Measurements from ENCODE around the gene PARN. TPM values are rescaled to one million over a fixed set of nuclear protein-coding genes. Genes with fewer than 3 reads are reported as not detected.

PARN gene
- total and polyA plus RNA-seq, 2 experiments from 2014 or later, result 32.5 to 61.3 TPM

- Histone ChIP-seq H3K4me1 (ENCODE audit: insufficient read depth) (no peaks in the 10 kb centered on the region), H3K9me2 (ENCODE audit: insufficient read depth) (no peaks in the 10 kb centered on the region), H3F3A (replicated peaks; ENCODE audit: low read depth) (no peaks in the 10 kb centered on the region), H3K4me2 (no peak overlapping the region), H2AFZ (no peak overlapping the region), H3K79me2 (replicated peaks; ENCODE audit: insufficient read depth) (peaks cover 4% of the 10 kb centered on the region; the same call in 1 of the 2 replicates), H4K20me1 (replicated peaks; ENCODE audit: insufficient read depth) (no peaks in the 10 kb centered on the region; the same call in 1 of the 2 replicates), H3K27me3 (ENCODE audit: insufficient read depth) (no peaks in the 10 kb centered on the region), H3K27ac (ENCODE audit: low read depth) (0 out of 2 replicates have a peak overlapping the region, but pooled peaks have one; percentile 39), H3K36me3 (ENCODE audit: insufficient read depth) (peaks cover 40% of the 10 kb centered on the region), H3K4me3 (no peak overlapping the region)
- peaks cover 2% of the 10 kb centered on the region for H3K27me3 Mint-ChIP-seq (ENCODE audit: insufficient read depth, low read depth, poor library complexity)
- no peak overlapping the region for H3K4me3 Mint-ChIP-seq
- H3K9me3 Mint-ChIP-seq, result no peaks in the 10 kb centered on the region
- no peaks in the 10 kb centered on the region for H3K4me1 Mint-ChIP-seq
- H3K27ac Mint-ChIP-seq, result no peak overlapping the region
- H3K36me3 Mint-ChIP-seq (ENCODE audit: low read depth), result peaks cover 63% of the 10 kb centered on the region
- TF ChIP-seq POLR2AphosphoS5 (IDR thresholded peaks at IDR 0.05; ENCODE audit: low read depth) (no peak), ZNF462 (CRISPR knock-in tag; IDR thresholded peaks at IDR 0.05) (no peak), EZH2 (IDR thresholded peaks at IDR 0.05; ENCODE audit: low read depth, unreplicated experiment) (no peak), NANOG (IDR thresholded peaks at IDR 0.05; ENCODE audit: borderline replicate concordance) (no peak), STAT1 (IDR thresholded peaks at IDR 0.05; ENCODE audit: unreplicated experiment) (no peak), CREB1 (CRISPR knock-in tag; IDR thresholded peaks at IDR 0.05; ENCODE audit: low read depth) (no peak), JUNB (IDR thresholded peaks at IDR 0.05; ENCODE audit: unreplicated experiment) (no peak), ETS1 (IDR thresholded peaks at IDR 0.05) (no peak), EZH2phosphoT487 (IDR thresholded peaks at IDR 0.05; ENCODE audit: unreplicated experiment) (no peak), CTCF (conservative IDR thresholded peaks at IDR 0.05; ENCODE audit: low read depth in 2 of 2) (no peak), ZNF331 (CRISPR knock-in tag; IDR thresholded peaks at IDR 0.05; ENCODE audit: low read depth) (no peak), REST (IDR thresholded peaks at IDR 0.05; ENCODE audit: unreplicated experiment) (no peak), ZNF114 (CRISPR knock-in tag; IDR thresholded peaks at IDR 0.05) (no peak)
- no peak for DNase-seq (ENCODE audit: low spot score)
- no peak for ATAC-seq
Measured at GRCh38 chr16:14616280-14616679, 13.8 kb downstream of the PARN start.

Data from GM23338 (cell line).